ENCODE results near the gene LDAF1. TPM values are rescaled to one million over a fixed set of nuclear protein-coding genes. Genes with fewer than 3 reads are reported as not detected.

LDAF1 gene
- total RNA-seq, 1 donor from 2014 or later, result 133 TPM

GRCh38 chr16:21184834-21185233 is 26.4 kb downstream of the LDAF1 start:
- H3K27me3 ChIP-seq (ENCODE audit: low read depth), result no peaks in the 10 kb centered on the region
- intact Hi-C loops (cut with micrococcal nuclease), result loop anchor here (10.0 kb wide), 2 partner anchors 110 to 370 kb away; no protein-coding TSS in a partner anchor
- H3K9me3 ChIP-seq (replicated peaks), result no peaks in the 10 kb centered on the region
- DNase-seq, result no peak
- H3K4me3 ChIP-seq, result no peak overlapping the region
- no peaks in the 10 kb centered on the region for H3K4me1 ChIP-seq
- no peak for TF ChIP-seq CTCF (IDR thresholded peaks at IDR 0.05; ENCODE audit: borderline replicate concordance)
- no peak overlapping the region for H3K27ac ChIP-seq (replicated peaks)
- H3K36me3 ChIP-seq, result peaks cover 39% of the 10 kb centered on the region

- Histone ChIP-seq H3K27ac (replicated peaks) (no peak overlapping the region), H3K27me3 (ENCODE audit: low read depth) (no peaks in the 10 kb centered on the region), H3K36me3 (peaks cover 29% of the 10 kb centered on the region), H3K4me1 (no peaks in the 10 kb centered on the region), H3K4me3 (no peak overlapping the region), H3K9me3 (replicated peaks) (no peaks in the 10 kb centered on the region)
- TF ChIP-seq CTCF (IDR thresholded peaks at IDR 0.05; ENCODE audit: borderline replicate concordance), result no peak
- DNase-seq, result no peak
- intact Hi-C loops (cut with micrococcal nuclease), result loop anchor here (10.0 kb wide), 2 partner anchors 109 to 369 kb away; no protein-coding TSS in a partner anchor
Measured at GRCh38 chr16:21185659-21186325, 27.3 kb downstream of the LDAF1 start.

- DNase-seq, result no peak
- no peak for TF ChIP-seq CTCF (IDR thresholded peaks at IDR 0.05; ENCODE audit: borderline replicate concordance)
- intact Hi-C loops (cut with micrococcal nuclease), result loop anchor here (10.0 kb wide), 2 partner anchors 108 to 368 kb away; no protein-coding TSS in a partner anchor
- Histone ChIP-seq H3K9me3 (replicated peaks) (no peaks in the 10 kb centered on the region), H3K27ac (replicated peaks) (no peak overlapping the region), H3K27me3 (ENCODE audit: low read depth) (no peaks in the 10 kb centered on the region), H3K4me3 (no peak overlapping the region), H3K4me1 (no peaks in the 10 kb centered on the region), H3K36me3 (peaks cover 24% of the 10 kb centered on the region)
Measured at GRCh38 chr16:21186326-21186691, 27.8 kb downstream of the LDAF1 start.

- intact Hi-C loops (cut with micrococcal nuclease), result loop anchor here (10.0 kb wide), 2 partner anchors 105 to 365 kb away; no protein-coding TSS in a partner anchor
- Histone ChIP-seq H3K27me3 (ENCODE audit: low read depth) (peaks cover 2% of the 10 kb centered on the region), H3K4me1 (no peaks in the 10 kb centered on the region), H3K4me3 (no peak overlapping the region), H3K27ac (replicated peaks) (no peak overlapping the region), H3K36me3 (no peaks in the 10 kb centered on the region), H3K9me3 (replicated peaks) (no peaks in the 10 kb centered on the region)
- no peak for DNase-seq
- no peak for TF ChIP-seq CTCF (IDR thresholded peaks at IDR 0.05; ENCODE audit: borderline replicate concordance)
Measured at GRCh38 chr16:21189311-21189710, 30.8 kb downstream of the LDAF1 start.

GRCh38 chr16:21190013-21190412 is 31.5 kb downstream of the LDAF1 start:
- no peaks in the 10 kb centered on the region for H3K9me3 ChIP-seq (replicated peaks)
- no peaks in the 10 kb centered on the region for H3K36me3 ChIP-seq
- H3K4me1 ChIP-seq, result no peaks in the 10 kb centered on the region
- peaks cover 8% of the 10 kb centered on the region for H3K27me3 ChIP-seq (ENCODE audit: low read depth)
- intact Hi-C loops (cut with micrococcal nuclease), result no loop called here
- H3K4me3 ChIP-seq, result no peak overlapping the region
- no peak overlapping the region for H3K27ac ChIP-seq (replicated peaks)
- no peak for TF ChIP-seq CTCF (IDR thresholded peaks at IDR 0.05; ENCODE audit: borderline replicate concordance)
- no peak for DNase-seq
